Urothelium cell line (cell line): ENCODE data around the gene CEP112.
"Not testable (repeated sequence)": the region's sequence is repeated elsewhere in the genome, so short reads cannot be mapped to it uniquely, and the experiment has no call there.

Experiments
- DNase-seq: peaks from one replicate; pipeline ENCODE4 v3.0.0; 2011; ENCODE audit warnings: low spot score, mixed read lengths
- FAIRE-seq: peaks from 2 replicates; lab custom pipeline; 2011; peaks lifted over from hg19 to GRCh38; lab: Jason Lieb, UNC

Gene CEP112

GRCh38 chr17:65750631-65751115 is 441.3 kb downstream of the CEP112 start:
- FAIRE-seq (peak; percentile 99), DNase-seq (peak; percentile 95)

GRCh38 chr17:65750166-65750565 is 441.8 kb downstream of the CEP112 start:
- DNase-seq (no peak), FAIRE-seq (peak; percentile 46)

GRCh38 chr17:65749479-65749878 is 442.5 kb downstream of the CEP112 start:
- FAIRE-seq (no peak), DNase-seq (peak; percentile 51)

GRCh38 chr17:65745241-65745640 is 446.7 kb downstream of the CEP112 start:
- DNase-seq, result no peak

GRCh38 chr17:65743308-65743655 is 448.7 kb downstream of the CEP112 start:
- DNase-seq (peak; percentile 33), FAIRE-seq (no peak)

More at GRCh38 chr17:65745241-65745640, 446.7 kb downstream of the CEP112 start:
- FAIRE-seq, result no peak

DNA sequence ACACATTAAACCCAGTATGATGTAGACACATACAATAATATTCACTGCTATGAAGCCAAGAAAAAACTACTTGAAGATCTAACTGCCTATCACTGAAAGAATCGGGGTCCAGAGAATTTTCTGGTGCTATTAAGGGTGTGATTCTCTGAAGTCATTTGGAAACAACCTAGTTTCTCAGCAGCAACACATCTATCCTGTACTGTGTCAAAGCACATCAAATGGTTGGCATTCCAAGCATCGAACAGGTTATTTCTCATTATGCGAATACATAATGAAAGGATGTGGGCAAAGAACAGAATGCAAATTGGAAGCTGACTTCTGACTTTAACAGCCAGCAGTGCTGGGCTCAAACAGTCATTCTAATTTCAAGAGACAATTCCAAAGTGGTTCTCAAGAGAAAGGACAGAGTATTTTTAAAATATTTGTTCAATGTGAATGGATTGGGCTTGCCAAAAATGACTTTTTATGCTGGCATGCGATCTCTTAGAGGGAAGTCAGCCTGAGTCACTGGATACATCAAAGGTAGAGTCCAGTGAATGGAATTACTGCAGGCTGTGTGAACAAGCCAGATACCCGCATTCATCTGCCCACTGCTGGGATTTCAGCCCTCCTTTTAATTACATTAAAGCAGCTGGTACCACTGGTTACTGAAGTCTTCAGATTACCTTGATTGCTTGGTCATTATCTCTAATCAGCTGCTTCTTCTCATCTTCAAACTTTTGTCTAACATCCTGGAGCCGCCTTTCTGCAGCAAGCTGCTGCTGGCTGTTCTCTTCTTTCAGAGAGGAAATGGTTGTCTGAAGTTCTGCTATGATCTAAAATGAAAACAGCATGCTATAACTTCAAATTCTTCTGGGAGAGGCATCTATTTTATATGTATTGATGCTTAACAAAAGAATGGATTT is 449.3 kb downstream of the CEP112 start:
- peak; percentile 79 for DNase-seq

DNA sequence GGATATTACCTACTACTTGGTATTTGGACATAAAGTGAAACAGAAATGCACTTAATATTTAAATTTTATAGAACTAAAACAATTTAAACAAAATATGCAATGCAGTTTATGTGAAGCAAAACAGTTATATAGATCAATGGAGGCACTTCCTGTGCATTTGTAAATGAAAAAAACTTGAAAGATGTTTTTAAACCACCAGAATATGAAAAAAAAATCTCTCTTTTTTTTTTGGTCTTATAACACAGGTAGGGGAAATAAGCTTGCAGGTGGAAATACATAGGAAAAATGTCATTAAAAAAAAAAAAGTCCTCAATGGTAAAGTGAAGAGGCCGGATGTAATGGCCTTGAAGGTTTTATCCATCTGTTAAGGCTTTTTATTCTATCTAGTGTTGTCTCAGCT is 450.2 kb downstream of the CEP112 start:
- DNase-seq (no peak), FAIRE-seq (no peak)

More for the DNA sequence above, 449.3 kb downstream of the CEP112 start:
- peak; percentile 75 for FAIRE-seq

DNA sequence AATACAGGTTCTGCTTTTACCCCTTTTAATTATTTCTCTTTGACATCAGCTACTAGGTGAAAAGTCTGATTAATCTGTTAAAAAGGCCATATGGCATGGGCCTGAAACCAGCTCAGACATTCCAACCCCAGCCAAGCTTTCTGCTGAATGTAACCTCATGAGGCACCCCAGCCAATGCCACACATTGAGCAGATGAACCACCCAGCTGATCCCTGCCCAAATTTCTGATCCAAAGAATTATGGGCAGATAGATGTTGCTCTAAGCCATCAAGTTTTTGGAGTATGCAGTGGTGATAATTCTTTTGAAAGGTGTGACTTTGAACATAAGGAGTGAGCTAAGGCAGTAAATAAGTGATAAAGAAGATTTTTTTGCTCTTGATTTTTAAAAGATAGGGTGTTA is 452.9 kb downstream of the CEP112 start:
- FAIRE-seq, result no peak
- no peak for DNase-seq

- peak; percentile 63 for FAIRE-seq
- no peak for DNase-seq
These were observed 454.5 kb downstream of the CEP112 start for GRCh38 chr17:65737451-65737850.

DNA sequence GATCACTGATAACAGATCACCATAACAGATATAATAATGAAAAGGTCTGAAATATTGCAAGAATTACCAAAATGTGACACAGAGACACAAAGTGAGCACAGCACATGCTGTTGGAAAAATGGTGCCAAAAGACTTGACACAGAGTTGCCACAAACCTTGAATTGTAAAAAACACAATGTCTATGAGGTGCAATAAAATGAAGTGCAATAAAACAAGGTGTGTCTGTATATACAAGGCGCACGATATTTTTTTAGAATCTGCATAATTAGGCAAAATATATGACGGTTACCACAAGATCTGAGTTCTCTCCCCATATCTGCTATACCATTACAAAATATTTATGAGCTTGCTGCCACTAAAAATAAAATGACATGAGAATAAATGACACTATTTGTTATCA is 458.6 kb downstream of the CEP112 start:
- no peak for FAIRE-seq
- no peak for DNase-seq

- FAIRE-seq, DNase-seq: not testable (repeated sequence)
These were observed 459.3 kb downstream of the CEP112 start for GRCh38 chr17:65732667-65733066.

- FAIRE-seq (no peak), DNase-seq (no peak)
These were observed 461.2 kb downstream of the CEP112 start for GRCh38 chr17:65730711-65731169.

DNA sequence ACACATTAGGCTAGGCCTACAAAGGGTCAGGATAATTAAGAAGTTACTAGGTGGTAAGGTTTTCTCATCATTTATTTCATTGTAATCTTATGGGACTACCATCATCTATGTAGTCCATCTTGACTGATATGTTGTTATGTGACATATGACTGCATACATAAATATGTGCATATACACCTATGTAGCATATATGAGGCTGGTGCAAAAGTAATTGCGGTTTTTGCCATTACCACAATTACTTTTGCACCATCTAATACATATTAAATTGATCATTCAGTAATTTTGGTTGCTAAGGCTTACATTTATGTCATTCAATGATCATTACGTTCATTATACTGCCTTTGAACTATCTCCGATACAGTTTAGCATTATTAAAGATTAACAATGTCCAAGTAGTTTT is 462.7 kb downstream of the CEP112 start:
- peak; percentile 77 for FAIRE-seq
- no peak for DNase-seq

GRCh38 chr17:65727832-65728231 is 464.1 kb downstream of the CEP112 start:
- DNase-seq (no peak), FAIRE-seq (peak; percentile 79)

DNA sequence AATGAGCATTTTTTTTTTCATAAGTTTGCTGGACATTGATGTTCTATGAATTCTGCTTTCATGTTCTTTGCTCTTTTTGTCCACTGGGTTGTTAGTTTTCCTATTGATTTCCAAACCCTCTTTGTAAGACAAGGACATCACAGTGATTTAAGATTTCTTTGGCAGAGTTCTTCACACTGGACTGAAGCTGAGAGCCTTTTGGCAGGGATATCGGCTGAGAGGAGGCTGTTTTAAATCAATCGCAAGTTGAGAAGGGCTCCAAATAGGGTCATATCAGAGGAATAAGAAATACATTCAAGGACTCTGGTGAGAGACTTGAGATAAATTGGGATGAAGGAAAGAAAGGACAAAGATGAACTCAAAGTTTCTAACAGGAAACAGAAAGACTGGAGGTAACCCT is 464.7 kb downstream of the CEP112 start:
- no peak for FAIRE-seq
- DNase-seq, result no peak

DNA sequence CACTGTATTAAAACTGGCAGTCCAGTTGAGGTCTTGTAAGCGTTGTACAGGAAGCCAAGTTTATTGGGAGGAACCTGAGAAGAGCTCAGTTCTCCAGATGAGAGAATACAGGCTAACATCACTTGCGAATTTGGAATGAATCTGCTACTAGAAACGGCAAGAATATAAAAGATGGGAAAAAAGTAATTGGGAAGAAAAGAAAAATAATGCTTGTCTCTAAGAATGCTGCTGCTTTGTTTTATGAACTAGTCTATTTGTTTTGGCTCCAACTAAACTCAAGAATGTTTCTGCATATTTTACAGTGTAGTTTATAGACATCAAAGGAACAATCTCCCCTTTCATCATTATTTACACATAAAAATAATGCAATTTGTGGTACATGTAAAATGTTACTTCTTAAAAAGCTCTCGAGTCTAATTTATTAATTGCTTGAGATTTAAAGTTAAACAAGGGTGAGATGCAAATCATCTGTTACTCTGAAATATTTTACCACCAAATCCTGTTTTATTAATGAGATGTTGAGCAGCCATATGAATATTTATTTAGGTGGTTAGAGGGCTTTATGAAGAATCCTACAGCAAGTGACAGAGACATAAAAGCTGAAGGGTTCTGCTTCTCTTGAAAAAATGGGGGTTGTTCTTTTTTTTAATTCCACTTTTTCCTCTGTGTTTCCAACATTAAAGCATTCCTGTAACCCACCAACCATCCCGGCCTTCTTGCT is 468.3 kb downstream of the CEP112 start:
- peak; percentile 19 for DNase-seq
- no peak for FAIRE-seq

DNA sequence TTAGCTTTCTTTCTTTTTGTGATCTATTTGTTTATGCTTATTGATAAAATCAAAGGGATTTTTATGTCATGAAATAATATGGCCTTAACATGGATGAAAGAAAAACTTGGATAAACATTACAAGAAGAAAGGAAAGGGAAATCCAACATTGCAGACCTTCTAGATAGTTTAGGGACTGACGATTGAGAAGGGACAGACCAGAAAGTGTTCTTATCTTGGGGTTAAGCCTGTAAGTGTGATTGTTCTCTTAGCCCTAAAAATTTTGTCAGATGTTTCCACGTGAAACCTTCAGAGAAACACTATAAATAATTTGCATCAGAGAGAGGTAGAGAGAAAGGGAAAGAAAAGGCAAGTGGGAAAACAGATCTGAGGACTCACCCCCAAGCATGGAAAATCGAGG is 473.3 kb downstream of the CEP112 start:
- DNase-seq (no peak), FAIRE-seq (no peak)

- no peak for FAIRE-seq
- DNase-seq, result no peak
These were observed 479.3 kb downstream of the CEP112 start for GRCh38 chr17:65712383-65713267.

DNA sequence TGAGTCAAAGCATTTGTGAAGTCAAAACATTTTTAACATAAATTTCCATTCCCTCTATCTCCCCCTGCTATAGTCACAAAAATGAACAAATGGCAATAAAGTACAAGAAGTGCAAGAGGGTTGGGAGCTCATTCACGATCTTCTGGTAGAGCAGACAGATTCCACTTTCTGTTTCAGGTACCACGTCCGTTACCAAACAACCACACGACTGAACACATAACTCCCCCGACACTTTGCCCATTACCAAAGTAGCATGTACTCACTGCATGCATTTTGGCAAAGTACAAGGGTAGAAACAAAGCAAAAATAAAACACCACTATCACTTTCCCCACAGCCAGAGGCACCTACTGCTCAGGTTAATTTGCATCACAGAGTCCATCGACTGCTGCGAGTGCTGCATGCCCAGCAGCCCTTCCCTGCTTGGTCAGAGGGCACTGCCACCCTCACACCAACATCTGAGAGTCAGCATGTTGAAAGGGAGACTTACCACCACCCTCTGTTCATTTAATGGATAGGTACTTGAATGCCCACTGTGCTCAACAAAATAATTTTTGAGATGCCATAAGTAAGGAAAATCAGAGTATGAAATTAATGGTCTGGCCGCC is 480.2 kb downstream of the CEP112 start:
- FAIRE-seq, result peak; percentile 72

GRCh38 chr17:65707780-65708179 is 484.2 kb downstream of the CEP112 start:
- FAIRE-seq (no peak), DNase-seq (no peak)

More for the DNA sequence above, 480.2 kb downstream of the CEP112 start:
- no peak for DNase-seq
